ENCODE results near the gene ZNF469.

GRCh38 chr16:88376835-88377726 is 5.7 kb upstream of the ZNF469 start:
- no peak for TF ChIP-seq CTCF (IDR thresholded peaks at IDR 0.05; ENCODE audit: borderline replicate concordance, extremely low read depth, low read length, poor library complexity, severe bottlenecking)
- TF ChIP-seq EZH2 (IDR thresholded peaks at IDR 0.05; ENCODE audit: borderline replicate concordance, low read depth, low read length, severe bottlenecking) = no peak
